Stimulated activated CD8-positive, alpha-beta memory T cell treated with anti-CD3 and anti-CD28 coated beads, Interleukin-4, amount 100 ng/mL, for 48 hours (primary cell): Measurements from ENCODE around the gene SESTD1.

Source experiments
- DNase-seq: peaks from one replicate; pipeline ENCODE4 v3.0.0-alpha.2; 2020

The SESTD1 gene, protein sequence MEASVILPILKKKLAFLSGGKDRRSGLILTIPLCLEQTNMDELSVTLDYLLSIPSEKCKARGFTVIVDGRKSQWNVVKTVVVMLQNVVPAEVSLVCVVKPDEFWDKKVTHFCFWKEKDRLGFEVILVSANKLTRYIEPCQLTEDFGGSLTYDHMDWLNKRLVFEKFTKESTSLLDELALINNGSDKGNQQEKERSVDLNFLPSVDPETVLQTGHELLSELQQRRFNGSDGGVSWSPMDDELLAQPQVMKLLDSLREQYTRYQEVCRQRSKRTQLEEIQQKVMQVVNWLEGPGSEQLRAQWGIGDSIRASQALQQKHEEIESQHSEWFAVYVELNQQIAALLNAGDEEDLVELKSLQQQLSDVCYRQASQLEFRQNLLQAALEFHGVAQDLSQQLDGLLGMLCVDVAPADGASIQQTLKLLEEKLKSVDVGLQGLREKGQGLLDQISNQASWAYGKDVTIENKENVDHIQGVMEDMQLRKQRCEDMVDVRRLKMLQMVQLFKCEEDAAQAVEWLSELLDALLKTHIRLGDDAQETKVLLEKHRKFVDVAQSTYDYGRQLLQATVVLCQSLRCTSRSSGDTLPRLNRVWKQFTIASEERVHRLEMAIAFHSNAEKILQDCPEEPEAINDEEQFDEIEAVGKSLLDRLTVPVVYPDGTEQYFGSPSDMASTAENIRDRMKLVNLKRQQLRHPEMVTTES

DNA sequence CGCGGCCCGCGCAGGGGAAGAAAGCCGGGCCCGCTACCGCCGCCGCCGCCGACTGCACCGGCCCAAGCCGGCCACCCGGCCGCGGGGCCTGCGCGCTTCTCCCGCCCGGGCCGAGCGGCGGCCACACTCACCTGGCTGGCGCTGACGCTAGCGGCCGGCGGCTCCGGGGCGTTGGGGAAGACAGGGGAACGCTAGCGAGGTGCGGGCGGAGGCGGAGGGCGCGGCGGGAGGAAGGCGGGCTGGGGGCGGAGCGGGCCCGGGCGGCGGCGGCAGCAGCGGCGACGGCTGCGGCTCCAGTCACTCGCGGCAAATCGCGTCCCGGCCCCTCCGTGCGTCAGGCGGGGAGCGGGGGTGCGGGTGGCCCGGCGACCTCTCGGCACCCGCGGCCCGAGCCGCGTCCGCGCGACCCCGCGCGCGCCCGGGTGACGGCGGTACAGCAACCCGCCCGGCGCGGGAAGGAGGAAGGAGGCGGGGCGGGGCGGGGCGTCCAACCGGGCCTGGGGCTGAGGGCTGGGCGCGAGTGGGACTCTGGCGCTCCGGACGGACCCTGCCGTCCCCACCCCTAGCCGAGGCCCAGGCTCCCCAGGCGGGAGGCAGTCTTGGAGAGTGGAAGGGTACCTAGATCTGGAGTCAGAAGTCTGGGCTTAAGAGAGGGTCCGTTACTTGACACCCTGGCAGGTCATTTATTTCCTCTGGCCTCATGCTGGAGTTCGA is at the start of gene SESTD1:
Gene SESTD1 (minus strand): TSS at position 465 of the 714 bp plus-strand sequence. CDS start 72,991 bp downstream, outside the sequence.
- DNase-seq: peak; percentile 64

DNA sequence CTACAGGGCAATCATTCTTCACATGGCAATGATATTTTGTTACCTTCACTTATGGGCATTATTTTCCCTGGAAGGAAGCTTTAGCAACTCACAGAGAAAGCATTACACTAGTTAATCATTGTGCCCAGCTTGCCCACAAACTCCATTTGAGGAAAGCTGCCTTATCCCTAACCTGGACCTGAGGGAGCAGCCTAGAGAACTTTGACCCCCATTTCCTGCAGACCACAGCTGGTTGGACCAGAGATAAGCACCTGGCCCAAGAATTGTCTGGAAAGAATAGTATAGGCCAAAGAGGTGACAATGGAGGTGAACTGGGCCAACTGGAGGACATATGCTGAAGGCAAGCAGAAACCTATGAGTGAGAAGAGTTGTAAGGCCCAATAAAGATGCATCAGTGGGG is 48.4 kb upstream of the SESTD1 start:
- no peak for DNase-seq

DNA sequence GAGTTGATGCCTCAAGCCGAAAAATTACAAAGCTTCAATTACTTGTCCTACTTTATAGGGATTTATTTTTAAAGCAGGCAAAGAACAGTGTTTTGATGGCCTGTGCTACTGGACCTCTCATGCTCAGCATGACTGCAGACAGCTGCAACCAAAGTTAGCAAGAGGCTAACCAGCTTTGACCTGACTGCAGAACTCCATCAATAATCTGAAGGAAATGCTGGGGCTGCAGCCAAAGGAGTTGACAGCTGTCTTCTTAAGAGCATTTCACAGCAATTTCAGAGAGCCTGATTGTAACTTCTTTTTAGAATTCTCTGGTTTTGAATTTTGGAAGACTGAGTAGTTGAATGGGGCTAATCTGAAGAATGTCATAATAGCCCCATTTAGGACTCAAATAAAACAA is 46.5 kb upstream of the SESTD1 start:
- DNase-seq: no peak

DNA sequence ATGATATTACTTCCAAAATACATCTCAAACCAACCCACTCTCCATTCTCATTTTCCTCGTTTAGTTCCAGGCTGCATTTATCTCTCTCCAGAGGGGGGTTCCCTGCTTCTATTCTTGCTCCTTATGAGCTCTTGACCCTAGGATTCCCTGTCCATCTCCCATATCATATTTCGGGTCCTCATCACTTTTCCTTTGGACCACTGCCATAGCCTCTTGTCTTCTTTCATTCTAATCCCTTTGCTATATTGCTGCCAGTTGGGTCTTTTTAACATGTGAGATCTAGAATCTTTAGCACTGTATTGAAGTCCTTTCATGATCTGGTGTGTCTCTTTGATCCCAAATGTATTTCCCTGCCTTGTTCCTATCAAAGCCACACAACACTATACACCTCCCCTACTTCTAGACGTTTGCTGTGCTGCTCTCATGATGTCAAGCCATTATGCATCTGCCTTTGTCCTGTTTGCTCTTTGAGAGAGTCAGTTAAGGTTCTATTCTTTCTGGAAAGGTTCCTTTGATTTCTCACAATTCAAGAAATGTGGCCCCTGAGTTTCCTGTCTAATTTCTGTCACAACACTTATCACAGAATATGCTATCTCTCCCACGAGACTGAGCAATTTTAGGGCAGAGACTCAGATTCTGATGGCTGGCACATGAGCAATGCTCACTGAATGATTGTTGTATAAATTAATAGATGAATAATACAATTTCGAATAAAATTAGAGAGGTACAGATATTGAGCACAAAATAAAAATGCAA is 43.2 kb upstream of the SESTD1 start:
- no peak for DNase-seq

DNA sequence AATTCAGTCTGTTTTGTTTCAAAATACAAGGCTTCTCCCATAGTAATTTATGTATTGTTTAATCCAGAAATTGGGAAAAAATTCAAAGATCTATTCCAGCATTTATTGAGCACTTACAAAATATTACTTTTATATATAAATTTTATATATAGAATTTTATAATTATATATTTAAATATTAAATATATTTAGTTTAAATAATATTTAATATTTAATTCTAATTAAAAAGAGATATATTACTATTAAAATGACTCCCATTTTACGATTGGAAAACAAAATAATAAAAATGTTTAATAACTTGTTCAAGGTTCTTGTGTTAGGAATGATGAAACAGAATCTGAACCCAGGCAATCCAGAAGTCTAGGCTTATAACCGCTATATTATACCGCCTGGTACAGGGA is 40.5 kb upstream of the SESTD1 start:
- no peak for DNase-seq

DNA sequence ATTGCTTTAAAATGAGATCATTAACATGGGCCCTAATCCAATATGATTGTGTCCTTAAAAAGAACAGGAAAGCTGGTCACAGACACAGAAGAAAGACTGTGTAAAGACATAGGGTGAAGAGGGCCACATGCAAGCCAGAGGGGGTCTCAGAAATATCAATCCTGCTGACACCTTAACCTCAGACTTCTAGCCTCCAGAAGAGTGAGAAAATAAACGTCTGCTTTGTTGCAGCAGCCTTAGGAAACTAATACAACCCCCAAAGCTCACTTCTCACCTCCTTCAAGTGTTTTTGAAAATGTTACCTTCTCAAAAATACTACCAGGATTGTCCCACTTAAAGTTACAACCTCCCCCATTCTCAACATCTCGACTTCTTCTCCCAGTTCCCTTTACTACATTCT is 39.8 kb upstream of the SESTD1 start:
- DNase-seq: no peak

DNA sequence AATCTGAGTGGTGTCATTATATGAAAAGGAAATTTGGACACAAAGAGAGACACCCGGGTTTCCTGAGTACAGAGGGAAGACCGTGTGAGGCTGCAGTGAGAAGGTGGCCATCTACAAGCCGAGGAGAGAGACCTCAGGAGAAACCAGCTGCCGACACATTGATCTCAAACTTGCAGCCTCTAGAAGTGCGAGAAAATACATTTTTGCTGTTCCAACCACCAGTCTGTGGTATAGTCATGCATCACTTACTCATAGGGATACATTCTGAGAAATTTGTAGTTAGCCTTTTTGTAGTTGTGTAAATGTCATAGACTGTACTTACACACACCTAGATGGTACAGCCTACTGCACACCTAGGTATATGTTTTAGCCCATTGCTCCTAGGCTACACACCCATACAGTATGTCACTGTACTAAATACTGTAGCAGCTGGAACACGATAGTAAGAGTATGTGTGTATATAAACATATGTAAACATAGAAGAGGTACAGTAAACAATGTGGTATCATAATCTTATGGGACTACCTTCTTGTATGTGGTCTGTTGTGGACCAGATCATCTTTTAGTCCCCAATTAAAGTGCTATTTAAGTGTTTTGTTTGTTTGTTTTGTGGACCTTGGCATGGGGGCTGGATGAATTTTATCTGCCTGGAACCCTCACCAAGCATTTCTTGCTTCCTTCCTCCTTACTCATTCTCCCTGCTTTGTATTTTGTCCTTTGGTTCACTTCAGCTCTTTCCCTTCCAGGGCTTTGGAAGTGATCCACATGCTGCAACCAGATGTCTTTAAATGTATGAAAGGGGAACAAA is 38.3 kb upstream of the SESTD1 start:
- no peak for DNase-seq

DNA sequence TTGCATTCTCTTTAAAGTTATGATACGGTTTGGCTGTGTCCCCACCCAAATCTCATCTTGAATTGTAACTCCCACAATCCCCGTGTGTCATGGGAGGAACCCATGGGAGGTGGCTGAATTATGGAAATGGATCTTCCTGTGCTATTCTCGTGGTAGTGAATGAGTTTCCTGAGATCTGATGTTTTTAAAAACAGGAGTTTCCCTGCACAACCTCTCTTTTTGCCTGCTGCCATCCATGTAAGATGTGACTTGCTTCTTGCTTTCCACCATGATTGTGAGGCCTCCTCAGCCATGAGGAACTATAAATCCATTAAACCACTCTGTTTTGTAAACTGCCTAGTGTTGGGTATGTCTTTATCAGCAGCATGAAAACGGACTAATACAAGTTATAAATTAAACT is 37.5 kb upstream of the SESTD1 start:
- DNase-seq: no peak

DNA sequence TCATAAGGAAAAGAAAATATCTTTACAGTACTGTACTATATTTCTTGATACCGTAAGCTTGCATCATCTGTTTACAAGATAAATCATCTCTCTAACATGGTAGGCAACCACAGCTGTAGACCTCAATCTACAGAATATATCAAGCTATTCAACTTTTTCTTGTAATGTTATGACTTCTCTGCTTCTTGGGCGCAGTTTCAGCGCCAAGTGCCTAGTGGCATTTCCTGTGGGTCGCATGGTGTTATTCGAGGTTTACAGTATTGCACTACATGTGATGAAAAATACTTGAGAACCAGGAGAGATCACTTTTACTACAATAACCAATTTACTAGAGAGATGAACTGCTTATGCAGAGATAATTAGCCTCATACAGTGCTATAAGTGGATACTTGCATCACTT is 34.0 kb upstream of the SESTD1 start:
- DNase-seq: no peak

DNA sequence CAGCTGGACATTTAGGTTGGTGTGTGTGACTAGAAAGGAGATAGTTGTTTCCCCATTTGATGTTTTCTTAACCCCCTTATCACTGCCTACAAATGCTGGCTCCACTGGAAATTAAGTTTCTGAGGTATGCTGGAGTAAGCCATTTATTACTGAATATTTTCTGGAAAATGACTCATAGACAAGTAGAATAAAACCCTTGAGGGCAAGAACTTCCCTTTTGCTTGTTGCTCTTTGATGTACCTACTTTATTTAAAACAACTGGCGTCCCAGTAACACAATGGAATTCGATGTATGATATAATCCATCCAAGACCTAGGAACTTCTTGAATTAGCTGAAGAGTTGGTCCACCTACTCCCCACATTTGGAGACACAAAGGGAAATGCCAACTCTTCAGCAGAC is 33.3 kb upstream of the SESTD1 start:
- no peak for DNase-seq

DNA sequence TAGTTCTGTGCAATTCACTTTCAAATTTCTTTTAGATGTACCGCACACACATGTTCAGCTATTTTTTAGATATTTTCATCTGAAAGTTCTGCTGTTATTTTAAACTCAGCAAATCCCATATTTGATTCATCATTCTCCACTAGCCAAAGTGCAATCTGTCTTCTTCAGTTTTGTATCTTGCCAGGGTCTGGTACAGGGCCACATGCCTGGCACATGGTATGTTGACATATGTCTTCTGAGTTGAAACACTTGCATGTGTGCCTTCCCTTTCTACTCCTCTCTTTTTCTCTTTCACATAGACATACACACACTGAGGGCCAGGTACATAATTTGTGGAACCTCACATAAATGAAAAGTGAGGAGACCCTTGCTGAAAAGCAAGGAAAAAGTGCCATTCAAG is 25.7 kb upstream of the SESTD1 start:
- DNase-seq: no peak

DNA sequence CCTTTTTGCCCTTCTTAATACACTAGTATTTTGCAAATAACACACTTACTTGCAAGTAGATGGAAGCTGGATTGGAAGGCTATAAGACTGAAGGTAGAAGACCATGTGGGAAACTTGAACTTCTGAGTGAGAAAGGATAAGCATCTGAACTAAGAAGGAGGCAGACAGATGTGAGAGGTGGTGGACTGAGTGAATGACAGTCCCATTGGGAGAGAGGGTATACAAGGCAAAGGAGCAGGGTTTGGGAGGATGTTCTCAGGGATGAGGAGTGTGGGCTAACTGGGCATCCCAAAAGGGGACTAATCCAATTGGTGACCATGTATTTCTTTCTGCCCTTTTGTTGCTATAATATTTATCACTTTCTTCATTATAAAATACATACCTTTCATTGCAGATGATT is 20.4 kb upstream of the SESTD1 start:
- DNase-seq: no peak

DNA sequence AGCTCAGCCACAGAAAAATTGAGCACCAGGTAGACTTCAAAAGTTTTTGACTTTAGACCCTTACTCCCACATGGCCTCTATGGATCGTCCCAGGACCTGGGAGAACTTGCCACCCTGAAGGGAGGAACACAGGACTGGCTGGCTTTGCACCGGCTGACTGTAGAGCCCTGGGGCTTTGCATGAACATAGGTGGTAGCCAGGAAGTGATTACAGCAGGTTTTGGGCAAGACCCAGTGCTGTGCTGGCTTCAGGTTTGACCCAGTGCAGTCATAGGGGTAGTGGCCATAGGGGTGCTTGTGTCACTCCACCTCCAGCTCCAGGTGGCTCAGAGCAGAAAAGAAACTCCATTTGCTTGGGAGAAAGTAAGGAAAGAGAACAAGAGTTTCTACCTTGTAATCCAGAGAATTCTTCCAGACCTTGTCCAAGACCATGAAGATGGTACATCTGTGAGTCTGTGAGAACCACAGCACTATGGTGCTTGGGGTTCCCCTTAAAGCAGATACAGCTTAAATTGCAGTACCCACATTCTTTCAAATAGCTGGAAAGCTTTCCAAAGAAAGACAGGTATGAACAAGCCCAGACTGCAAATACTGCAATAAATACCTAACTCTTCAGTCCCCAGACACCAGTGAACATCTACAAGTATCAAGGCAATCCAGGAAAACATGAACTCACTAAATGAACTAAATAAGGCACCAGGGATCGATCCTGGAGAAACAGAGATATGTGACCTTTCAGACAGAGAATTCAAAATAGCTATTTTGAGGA is 13.0 kb upstream of the SESTD1 start:
- no peak for DNase-seq

DNA sequence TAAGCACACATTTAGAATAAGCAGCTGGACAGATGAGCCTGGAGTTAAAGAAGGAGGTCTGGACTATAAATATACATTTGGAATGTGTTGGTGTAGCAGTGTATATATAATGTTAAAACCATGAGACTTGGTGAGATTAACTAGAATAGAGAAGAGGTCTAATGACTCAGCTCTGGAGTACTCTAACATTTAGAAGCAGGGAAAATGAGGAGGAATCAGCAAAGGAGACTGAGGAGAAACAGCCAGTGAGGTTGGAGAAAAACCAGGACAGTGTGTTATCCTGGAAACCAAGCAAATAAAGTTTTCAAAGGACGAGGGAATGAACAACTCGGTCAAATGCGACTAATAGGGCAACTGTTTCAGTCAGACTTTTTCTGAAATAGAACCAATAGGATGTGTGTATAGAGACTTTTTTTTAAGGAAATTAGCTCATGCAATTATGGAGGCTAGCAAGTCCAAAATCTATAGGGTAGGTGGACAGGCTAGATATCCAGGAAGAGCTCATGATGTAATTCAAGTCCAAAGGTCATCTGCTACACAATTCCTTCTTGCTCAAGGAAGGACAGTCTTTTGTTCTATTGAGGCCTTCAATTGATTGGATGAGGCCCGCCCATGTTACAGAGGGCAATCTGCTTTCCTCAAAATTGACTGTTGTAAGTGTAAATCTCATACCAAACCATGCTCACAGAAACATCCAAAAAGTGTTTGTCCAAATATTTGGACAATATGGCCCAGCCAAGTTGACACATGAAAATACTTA is 10.8 kb upstream of the SESTD1 start:
- DNase-seq: no peak

DNA sequence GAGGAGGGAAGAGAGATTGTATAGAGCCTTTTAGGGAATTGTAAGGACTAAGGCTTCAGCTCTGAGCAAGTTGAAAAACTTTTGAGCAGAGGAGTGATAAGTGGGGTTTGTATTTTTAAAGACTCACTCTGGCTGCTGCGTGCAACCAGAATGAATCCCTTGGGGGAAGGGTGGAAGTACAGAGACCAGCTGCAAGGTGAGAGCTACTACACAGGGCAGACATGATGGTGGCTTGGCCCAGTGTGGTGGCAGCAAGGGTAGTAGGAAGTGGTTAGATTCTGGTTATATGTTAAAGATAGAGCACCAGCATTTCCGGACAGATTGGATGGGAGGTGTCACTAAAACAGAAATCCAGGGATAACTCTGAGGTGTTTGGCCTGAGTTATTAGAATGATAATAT is 10.1 kb upstream of the SESTD1 start:
- no peak for DNase-seq

DNA sequence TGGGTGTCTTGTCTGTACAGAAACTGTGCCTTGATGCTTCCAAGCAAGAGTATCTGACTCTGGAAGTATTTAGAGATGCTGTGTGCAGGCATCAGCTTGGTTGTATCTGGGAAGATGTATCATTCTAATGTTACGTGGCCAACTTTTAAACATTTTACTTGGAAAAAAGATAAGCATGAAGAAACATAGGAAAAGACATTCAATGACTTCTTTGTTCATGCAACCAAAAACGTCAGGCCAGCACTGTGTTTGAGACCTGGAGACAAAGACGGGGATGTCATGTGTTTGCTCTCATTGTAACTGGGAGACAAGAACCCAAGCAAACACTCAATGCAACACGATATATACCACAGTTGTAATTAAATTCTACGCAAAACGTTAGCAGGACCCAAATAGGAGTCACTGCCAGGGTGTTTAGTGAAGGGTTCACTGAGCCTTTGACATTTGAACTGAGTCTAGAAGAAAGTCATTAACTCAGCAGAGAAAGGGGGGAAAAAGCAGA is 8.9 kb upstream of the SESTD1 start:
- no peak for DNase-seq

DNA sequence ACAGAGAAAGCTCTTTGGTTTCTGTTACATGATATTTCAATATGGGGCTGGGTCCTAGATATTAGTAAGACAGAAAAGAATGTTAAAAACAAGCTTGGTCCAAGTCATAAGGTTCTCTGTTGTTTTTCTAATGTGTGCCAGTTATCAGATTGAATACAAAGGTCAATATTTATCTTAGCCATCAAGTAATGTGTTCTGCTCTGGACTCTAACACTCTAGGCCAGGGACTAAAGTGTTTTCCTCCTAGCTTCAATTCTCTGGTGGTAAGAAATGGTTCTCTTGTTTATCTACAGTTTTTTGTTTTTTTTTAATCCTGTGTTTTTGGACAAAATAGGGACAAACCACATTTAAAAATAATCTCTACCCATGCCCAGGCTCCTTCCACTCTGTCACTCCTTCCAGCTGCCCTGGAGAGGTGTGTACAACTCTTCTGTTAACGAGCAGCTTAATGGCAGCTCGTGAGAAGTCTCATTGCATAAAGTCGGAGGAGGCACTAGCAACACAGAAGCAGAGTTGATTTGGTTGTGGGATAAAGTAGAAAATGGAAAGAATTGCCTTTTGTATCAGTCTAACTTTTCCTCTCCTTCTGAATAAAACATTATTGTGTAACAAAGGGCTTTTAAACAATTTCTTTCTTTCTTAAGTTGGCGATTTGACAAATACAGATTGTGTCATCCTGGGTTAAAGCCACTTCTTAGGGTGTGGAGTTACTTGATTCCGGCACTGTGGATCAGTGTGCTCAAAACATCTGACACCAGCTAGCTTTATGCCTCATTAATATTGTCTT is 8.0 kb upstream of the SESTD1 start:
- DNase-seq: no peak

DNA sequence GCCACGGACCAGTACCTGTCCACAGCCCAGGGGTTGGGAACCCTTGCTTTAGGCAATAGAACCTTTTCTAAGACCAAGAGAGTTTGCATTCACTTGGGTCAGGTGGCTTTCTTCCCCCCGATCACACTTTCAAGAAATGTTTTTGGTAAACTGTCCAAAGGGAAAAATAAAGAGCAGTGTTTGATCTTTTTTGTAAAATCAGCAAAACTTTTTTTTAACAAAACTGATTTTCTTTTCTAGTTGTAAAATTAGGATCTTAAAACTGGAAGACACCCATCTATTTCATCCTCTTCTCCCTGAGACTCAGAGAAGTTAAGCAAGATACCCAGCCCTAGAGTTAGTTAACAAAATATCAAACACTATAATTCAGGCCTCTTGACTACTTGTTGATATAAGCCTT is 6.1 kb upstream of the SESTD1 start:
- DNase-seq: no peak

DNA sequence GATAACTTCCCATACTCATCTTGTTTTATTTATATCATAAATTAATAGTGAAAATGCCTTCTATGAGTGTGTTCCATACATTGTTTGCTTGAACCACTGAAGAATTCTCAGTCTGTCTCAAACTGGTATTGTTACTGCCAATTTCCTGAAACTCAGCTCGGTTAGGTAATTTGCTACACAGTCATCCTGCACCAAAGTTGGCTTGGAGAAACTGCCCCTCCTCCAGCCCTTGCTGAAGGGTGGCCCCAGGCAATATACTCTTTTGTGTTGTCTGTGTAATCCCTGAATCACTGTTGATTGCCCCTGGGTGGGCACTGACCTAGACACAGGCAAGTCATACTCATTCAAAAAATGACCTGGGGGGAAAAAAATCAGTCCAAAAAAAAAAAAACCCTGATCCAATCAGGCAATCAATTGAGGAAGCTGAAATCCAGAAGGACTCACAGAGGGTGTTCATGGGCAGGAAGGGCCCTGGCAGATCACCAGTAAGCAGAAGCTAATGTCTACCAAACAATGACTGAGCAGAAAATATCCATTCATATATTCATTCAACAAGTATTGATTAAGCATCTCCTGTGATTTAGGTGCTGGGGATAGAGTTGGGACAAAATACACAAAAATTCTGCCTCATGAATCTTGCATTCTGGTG is 3.8 kb upstream of the SESTD1 start:
- DNase-seq: peak; percentile 31
